COLO829 (cell line): ENCODE data around the gene SEC23IP.
"Not testable (repeated sequence)": the region's sequence is repeated elsewhere in the genome, so short reads cannot be mapped to it uniquely, and the experiment has no call there.

Experiments used
- DNase-seq: peaks from one replicate; pipeline ENCODE4 v3.0.0; 2012; ENCODE audit warnings: low spot score

SEC23IP gene

DNA sequence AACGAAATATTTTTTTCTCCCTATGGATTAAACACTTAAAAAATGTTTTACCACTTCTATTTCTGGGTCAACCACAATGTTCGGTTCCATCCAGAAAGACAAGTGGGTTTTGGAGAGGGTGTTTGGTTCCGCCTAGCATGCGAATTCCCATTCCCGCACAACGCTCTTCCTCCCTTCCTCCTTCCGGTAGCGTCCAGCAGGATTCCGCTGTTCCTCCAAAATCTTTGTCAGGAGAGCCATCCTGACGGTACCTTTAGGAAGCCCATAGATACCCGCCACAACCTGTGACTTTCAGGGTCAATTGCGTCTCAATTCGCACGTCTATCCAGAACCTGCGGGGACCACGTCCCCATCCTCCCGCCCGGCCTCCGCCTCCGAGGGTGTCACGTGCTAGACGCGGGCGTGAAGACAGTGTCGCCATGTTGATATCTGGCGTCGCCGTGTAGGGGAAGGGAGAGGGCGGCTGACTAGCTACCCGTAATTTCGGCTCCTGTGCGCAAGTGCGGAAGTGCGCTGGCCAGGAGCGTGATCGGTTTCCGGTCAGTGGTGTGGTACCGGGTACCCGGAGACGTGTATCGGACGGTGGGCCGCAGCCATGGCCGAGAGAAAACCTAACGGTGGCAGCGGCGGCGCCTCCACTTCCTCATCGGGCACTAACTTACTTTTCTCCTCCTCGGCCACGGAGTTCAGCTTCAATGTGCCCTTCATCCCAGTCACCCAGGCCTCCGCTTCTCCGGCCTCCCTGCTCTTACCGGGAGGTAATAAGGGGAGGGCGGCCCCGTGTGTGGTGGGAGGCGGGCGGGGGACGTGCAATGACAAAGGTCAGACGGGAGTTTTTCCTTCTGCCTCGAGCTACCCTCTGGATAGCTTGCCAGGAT is at the start of gene SEC23IP:
Gene SEC23IP (plus strand): TSS at position 543 of the 878 bp plus-strand sequence. CDS start 53 bp downstream, at position 596.
- DNase-seq = peak; percentile 88

DNA sequence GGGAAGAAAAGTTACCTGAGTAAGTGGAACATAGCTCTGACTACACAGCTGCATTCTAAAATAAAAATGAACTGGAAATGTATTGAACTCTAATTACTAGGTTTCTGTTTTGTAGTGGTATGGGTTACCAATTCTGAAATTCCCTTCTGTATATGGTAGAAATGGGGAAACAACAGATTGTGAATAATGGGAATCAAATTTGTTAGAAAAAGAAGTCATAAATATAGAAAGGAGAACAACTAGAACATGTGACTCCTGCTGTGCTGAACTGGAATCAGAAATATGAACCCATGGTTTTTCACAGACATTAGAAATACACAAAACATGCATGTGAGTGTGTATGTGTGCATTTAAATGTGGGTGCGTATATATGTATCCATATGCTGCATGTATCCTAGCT is 46.9 kb upstream of the SEC23IP start:
- no peak for DNase-seq

DNA sequence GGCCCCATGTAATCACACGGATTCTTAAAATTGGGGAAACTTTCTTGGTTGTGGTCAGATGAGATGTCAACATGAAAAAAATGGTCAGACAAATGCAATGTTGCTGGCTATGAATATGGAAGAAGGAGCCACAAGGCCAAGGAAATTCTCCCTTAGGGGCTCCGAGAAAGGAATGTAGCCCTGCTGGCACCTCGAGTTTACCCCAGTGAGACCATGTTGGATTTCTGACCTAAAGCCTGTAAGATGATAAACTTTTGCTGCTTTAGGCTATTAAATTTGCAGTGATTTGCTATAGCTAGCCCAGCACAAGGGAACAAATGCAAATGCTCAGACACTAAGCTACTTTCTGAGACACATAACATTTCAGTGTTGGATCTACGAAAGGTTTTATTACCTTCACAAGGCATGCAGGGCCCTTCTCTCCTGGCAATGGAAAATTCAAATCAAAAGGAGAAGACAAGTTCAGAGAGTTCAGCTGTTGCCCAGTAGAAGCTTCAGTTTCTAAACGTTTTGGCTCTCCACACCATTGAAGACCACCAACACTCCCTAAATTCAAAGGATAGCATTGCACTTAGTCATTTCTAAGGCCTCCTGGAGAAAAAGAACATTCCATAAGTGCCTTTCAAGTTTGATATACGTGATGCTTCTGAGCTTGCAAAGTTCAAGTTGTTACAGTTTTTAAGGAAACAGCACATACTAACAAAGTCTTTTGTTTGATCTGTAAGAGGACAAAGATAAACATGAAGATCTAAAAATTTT is 43.3 kb upstream of the SEC23IP start:
- no peak for DNase-seq

DNA sequence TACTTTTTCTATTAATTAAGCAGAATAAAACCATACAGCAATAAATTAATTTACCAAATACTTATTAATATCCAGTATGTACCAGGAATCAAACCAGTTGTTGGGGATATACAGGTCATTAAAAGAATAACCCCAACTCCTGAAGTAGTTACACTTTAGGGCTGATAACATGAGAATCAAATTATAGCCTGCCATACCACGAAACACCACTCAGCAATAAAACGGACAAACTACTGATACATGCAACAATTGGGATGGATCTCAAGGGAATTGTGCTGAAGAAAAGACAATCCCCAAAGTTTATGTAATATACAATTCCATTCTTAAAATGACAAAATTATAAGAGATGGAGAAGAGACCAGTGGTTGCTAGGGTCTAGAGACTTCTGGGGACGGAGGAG is 42.6 kb upstream of the SEC23IP start:
- no peak for DNase-seq

DNA sequence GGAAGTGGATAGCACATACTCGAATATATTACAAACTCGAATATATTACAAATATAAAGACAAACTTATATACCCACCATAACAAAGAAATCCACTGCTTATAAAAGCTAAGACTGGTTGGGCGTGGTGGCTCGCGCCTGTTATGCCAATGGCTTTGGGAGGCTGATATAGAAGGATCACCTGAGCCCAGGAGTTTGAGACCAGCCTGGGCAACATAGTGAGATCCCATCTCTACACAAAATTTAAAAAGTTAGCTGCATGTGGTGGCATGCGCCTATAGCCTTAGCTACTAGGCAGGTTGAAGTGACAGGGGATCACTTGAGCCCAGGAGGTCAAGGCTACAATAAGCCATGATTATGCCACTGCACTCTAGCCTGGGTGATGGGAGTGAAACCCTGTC is 40.3 kb upstream of the SEC23IP start:
- DNase-seq = no peak

DNA sequence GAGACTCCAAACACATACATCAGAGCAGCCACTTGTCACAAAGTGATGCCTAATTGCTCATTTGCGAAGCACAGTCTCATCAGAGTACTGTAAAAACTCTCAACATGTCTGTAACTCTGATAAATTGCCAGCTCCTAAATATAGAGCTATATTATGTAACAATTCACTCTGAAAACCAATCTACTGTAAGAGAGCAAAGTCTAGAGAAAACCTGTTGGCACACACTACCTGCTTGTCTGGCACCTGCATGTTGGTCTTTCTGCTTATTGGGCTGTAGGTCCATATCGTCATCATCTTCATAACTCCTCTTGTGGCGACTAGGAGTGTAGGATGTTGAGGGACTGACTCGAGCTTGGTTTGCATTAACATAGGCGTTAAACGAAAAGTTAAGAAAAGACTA is 39.7 kb upstream of the SEC23IP start:
- no peak for DNase-seq

DNA sequence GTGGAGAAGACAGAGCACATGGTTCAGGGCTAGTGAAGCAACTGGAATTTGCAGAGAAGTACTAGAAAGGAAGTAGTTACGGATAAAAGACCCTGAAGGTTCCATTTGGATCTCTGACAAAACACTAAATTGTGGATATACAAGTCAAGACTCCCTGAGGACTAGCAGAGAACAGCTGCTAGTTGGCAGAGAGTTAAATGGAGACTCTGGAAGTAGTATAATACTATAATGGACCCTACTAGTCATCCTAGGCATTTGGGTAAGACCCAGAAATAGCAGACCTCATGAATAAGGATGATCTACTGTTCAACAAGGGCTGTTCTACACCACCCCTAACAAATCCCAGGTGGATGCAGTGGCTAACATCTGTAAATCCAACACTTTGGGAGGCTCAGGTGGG is 39.0 kb upstream of the SEC23IP start:
- no peak for DNase-seq

DNA sequence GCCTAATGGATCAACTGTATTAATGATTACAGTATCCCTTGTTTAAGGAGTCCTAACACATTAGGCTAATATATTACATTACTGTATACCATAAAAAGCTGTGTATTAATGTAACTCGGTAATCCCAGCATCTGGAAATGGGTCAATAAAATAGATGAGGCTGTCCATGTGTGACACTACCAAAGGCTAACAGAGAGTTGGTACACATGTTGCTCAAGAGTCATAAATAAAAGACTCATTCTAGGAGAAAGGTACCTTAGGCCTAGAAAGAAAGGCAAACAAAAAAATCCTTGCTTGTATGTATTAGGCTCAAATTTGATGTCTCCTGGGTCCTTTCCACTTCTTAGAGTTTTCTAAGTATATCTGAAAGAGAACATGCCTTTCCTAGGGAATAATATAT is 34.5 kb upstream of the SEC23IP start:
- no peak for DNase-seq

DNA sequence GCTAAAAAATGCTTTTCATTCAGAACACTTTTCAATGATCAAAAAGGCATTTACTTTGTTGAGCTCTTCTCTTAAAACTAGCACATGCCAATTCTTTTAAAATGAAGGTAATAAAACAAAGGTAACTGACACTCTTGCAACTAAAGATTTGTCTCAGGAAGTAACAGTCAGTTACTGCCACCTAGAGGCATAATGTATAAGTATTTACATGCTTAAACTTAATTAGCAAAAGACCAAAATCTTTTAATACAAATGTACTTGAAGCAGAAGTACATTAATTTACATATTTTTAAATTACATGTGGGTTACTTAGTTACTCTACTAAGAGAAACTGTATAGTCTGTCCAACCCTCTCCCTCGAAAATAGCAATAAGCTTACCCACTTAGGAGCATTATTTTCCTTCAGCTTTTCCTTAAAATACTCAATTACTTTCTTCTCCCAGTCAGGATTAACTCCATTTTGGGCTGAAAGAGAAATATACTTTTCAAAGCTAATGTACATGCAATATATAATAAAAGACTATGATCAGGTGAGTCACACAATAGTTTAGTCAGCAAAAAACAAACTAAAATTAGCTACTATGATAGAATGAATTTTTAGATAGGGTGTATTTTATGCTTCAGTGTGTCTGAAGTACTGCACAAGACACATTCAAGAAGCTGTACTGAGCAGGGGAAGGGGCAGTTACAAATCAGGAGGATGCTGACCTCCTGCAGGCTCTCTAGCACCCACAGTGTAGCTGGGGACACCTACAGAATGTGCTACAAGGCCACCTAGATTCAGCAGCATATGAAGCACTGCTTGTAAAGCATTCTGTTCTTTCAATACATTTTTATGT is 32.9 kb upstream of the SEC23IP start:
- DNase-seq = no peak

DNA sequence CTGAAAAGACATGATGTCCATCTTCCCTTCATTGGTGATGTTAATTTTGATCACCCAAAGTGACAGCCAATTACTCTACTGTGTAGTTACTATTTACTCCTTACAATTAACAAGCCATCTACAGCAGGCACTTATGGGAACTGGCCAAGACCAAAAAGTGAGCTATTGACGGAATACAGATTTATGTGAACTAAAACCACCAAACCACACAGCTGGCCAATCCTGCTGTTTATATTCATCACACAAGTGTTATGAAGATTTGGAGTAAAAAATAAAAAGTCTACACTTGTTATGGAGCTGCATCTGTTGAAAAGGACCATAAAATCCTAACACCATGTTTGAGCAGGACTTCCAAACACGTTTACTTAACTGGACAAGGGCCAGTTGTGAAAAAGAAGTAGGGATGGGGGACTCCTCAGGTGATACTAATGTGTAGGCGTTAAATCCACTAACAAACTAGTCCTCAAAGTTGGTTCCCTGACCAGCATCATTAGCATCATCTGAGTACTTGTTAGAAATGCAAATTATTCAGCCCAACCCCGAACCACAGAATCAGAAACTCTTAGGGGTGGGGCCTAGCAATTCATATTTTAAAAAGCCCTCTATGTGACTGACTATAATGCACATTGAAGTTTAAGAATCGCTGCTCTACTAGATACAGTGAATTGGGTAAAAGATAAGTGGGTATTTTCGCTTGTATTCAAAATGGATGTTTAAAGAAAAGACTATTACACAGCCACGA is 31.5 kb upstream of the SEC23IP start:
- no peak for DNase-seq

DNA sequence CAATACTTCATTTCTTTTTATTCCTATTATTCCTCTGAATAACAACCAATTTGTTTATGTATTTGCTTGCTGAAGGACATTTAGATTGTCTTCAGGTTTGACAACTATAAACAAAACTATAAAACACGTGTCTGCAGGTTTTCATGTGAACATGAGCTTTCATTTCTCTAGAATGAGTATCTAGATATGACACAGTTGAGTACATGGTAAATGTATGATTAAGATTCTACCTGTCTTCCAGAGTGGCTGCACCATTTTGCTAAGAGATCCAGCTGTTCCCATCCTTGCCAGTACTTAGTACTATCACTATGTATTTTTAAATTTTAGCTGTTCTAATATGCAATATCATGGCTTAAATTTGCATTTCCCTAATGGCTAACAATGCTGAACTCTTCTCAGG is 30.0 kb upstream of the SEC23IP start:
- no peak for DNase-seq

DNA sequence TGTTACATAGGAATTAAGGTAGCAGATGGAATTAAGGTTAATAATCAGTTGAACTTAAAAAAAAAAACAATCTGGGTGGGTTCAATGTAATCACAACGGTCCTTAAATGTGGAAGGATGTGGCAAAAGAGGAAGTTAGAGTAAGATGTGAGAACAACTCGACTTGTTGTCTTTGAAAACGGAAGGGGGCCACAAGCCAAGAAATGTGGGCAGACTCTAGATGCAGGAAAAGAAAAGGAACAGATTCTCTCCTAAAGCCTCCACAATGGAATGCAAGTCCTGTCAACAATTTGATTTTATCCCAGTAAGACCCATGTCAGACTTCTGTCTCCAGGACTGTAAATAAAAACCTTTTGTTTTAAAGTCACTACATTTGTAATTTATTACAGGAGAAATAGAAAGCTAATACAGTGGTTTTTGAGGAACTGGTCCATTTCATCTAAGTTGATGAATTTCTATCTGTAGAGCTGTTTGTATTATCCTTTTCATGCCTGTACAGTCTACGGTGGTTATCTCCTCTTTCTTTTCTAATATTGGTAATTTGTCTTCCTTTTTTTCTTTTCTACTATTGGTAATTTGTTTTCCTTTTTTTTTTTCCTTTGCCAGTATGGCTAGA is 28.5 kb upstream of the SEC23IP start:
- DNase-seq = no peak

DNA sequence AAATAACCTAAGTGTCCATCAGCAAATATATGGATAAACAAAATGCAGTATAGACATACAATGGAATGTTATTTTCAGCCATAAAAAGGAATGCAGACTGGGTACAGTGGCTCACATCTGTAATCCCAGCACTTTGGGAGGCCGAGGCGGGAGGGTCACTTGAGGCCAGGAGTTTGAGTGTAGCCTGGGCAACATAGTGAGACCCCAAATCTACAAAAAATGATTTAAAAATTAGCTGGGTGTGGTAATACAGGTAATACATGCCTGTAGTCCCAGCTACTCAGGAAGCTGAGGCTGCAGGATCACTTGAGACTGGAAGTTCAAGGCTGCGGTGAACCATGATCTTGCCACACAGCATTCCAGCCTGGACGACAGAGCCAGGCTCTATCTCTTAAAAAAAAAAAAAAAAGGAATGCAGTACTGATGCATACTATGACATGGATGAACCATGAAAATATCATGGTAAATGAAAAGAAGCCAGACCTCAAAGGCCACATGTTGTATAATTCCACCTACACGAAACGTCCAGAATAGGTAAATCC is 26.8 kb upstream of the SEC23IP start:
- DNase-seq = no peak

DNA sequence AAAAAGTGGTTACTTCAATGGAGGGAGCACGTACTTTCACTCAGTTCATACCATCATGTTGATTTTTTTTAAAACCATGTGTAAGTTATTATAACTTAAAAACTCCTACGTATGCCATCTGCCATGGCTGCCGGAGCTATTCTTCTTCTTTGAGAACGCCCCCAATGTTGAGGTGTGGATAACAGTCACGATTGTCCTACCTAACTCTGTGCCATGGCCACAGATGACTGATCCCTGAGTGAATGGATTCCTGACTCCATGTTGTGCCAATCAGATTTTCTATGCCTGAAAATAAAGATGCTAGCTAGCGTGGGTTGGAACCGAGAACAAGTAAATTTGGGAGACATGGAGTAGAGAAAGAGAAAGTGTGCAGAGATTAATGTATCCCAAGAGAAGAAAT is 25.2 kb upstream of the SEC23IP start:
- no peak for DNase-seq

DNA sequence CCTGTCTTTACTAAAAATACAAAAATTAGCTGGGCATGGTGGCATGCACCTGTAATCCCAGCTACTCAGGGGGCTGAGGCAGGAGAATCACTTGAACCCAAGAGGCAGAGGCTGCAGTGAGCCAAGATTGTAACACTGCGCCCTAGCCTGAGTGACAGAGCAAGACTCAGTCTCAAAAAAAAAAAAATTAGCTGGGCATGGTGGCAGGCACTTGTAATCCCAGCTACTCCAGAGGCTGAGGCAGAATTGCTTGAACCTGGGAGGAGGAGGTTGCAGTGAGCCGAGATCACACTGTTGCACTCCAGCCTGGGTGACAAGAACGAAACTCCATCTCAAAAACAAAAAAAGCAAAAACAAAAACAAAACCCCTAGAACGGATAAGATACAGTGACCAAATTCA is 23.1 kb upstream of the SEC23IP start:
- DNase-seq = not testable (repeated sequence)

DNA sequence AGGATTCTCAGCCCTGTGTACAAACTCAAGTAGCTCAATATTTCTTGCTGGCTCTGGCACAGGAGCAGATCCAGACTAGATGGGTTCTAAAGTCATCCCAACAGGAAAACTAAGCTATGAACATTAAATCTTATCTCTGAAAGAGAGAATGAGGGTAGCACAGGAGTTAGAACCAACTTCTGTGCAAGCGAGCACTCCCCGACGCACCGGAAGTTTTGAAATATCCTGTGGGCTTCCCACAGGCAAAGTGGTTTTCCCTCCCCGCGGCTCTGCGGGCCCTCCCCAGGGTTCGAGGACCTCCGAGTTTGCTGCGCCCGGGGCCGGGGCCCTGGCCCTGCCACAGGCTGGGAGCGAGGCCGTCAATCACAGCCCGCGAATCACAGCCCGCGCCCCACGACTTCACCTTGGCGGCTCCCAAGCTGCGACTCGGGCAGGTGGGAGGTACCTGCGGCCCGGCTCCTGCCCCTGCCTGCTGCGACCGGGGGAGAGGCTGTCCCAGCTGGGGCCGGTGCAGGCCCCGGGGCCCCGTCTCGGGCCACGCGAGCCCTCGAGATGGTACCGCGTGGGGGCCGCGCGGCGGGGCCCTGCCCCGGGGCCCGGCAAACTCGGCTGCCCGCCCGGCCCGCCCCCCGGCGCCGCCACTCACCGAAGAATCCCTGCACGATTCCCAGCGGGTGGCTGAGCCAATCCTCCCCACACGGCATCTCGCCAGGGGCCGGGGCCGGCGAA is 20.5 kb upstream of the SEC23IP start:
- DNase-seq = no peak

DNA sequence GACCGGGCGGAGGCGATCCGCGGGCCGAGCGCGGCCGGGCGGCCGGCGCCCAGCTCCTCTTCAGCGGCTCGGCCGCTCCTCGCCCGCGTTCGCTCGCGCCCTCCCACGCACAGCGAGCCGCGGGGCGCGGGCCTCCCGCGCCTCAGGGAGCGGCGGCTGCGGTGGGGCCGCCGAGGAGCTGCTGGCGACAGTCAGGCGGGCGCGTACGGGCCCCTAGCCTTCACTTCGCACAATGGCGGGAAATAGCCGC is 20.0 kb upstream of the SEC23IP start, which contains the start of gene MCMBP:
Gene MCMBP (minus strand): TSS at position 234 of the 250 bp plus-strand sequence. CDS start 259 bp downstream, outside the sequence.
- no peak for DNase-seq

DNA sequence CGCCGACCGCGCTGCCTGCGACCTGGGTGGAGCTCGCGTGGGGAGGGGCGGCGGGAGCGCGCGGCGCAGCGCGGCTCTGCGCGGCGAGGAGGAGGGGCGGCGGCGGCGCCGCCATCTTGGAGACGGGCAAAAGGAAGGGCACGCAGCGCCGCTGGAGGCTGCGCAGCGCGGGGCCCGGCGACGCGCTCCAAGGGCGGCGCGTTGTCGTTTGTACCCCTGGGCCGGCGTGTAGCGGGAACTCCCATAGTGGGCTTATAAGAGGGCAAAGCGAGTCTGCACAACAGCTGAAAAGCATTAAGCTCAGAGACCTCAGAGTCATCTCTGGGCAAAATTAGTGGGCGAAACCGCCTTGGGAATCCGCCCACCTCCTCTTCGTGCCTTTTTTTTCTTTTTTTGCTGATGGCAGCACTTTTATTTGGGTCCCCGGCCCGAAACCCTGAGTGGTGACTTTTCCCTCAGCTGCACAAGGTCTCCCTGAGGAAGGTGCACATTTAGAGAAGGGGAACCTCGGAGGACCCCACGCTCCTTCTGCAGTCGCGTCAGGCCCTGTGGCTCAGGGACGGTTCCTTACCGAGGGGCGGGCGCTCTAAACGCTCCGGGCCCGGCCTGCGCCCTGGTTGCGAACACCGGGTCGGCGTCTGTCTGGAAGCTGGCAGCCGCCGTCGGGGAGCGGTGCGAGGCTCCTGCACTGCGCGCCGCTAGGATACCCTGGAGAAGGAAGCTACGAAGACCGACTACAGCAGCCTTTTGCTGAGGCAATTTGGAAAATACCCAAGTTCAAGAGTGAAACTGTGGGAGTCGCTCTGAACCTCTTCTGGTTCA is 19.5 kb upstream of the SEC23IP start:
- DNase-seq = peak; percentile 38

DNA sequence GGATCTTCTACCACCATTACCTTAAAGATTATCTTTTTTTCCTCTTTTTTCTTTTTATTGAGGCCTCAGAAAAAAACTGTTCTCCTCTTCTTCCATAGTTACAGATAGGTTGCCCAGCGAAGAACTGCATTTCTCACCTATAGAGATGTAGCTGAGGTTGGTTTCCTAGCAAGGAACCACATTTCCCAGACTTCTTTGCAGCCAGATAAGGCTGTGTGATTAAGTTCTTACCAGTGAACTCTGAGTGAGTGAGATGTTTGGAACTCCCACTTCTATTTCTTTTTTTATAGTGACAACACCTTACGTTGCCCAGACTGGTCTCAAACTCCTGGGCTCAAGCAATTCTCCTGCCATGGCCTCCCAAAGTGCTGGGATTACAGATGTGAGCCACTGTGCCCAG is 14.0 kb upstream of the SEC23IP start:
- no peak for DNase-seq
